ENCODE results near the gene ELK4. TPM values are rescaled to one million over a fixed set of nuclear protein-coding genes. Genes with fewer than 3 reads are reported as not detected.
A peak's percentile ranks its signal among the peaks of the same experiment; 100 is the strongest.
"Not testable (repeated sequence)": the region's sequence is repeated elsewhere in the genome, so short reads cannot be mapped to it uniquely, and the experiment has no call there.

Gene ELK4
- total RNA-seq, 4 donors from 2014 or later, result 22.4 to 29.7 (median 26.2) TPM

DNA sequence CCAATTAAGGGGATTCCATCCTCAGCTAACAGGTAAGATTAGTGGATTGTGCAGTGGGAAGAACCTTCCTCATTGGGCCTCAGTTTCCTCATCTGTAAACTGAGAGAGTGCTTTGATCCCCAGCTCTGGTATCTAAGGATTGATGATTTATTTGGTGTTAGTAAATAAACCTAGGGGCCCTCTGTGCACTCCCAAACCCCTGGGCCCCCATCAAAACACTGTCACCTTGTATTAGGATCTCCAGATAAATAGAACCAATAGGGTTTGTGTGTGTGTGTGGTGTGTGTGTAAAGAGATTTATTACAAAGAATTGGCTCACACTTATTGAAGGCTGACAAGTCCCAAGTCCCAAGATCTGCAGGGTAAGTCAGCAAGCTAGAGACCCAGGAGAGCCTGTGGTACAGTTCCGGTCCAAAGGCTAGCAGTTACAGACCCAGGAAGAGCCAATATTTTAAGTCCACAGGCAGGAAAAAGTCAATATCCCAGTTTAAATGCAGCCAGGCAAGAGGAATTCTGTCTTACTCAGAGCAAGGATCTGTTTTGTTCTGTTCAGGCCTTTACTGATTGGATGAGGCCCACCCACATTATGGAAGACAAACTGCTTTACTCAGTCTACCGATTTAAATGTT lies 11.0 kb upstream of the ELK4 start:
- no peaks in the 10 kb centered on the region for H3K4me1 ChIP-seq
- H3K36me3 ChIP-seq, result no peaks in the 10 kb centered on the region
- no peak overlapping the region for H3K4me3 ChIP-seq
- 90 to 96% methylated on average over 2 of the region's 2 CpGs for WGBS, 2 donors
- no peak for DNase-seq (ENCODE audit: low spot score in 2 of 2)
- TF ChIP-seq POLR2A (IDR thresholded peaks at IDR 0.05) (no peak), EP300 (IDR thresholded peaks at IDR 0.05) (no peak)
- TF ChIP-seq, protein P1, sequence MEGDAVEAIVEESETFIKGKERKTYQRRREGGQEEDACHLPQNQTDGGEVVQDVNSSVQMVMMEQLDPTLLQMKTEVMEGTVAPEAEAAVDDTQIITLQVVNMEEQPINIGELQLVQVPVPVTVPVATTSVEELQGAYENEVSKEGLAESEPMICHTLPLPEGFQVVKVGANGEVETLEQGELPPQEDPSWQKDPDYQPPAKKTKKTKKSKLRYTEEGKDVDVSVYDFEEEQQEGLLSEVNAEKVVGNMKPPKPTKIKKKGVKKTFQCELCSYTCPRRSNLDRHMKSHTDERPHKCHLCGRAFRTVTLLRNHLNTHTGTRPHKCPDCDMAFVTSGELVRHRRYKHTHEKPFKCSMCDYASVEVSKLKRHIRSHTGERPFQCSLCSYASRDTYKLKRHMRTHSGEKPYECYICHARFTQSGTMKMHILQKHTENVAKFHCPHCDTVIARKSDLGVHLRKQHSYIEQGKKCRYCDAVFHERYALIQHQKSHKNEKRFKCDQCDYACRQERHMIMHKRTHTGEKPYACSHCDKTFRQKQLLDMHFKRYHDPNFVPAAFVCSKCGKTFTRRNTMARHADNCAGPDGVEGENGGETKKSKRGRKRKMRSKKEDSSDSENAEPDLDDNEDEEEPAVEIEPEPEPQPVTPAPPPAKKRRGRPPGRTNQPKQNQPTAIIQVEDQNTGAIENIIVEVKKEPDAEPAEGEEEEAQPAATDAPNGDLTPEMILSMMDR (IDR thresholded peaks at IDR 0.05), result no peak
- H3K27ac ChIP-seq, result no peak overlapping the region
- H3K27me3 ChIP-seq, result no peaks in the 10 kb centered on the region
- no peaks in the 10 kb centered on the region for H3K9me3 ChIP-seq

DNA sequence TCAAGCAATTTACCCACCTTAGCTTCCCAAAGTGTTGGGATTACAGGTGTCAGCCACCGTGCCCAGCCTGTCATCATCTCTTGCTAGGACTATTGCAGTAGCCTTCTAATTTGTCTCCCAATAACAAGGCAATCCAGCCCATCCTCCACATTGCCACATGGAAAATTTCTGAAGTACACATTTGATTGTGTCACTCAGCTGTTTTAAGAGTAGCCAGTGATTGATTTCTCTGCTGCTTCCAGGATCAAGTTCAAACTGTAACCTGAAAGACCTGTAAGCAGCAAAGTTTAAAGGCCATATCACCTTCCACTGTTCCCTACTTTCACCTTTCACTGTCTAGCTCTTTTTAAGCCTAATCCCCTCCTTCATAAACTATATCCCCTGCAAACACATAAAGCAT lies 7.8 kb upstream of the ELK4 start:
- DNase-seq (ENCODE audit: low spot score in 2 of 2), result no peak
- 93 to 96% methylated on average over 1 of the region's 1 CpG for WGBS, 2 donors
- TF ChIP-seq EP300 (IDR thresholded peaks at IDR 0.05) (no peak), POLR2A (IDR thresholded peaks at IDR 0.05) (no peak)
- TF ChIP-seq, protein P1 (IDR thresholded peaks at IDR 0.05), result no peak
- no peaks in the 10 kb centered on the region for H3K9me3 ChIP-seq
- no peak overlapping the region for H3K27ac ChIP-seq
- H3K4me1 ChIP-seq, result peaks cover 0 to 14% (median 2%) of the 10 kb centered on the region in 4 donors
- no peak overlapping the region for H3K4me3 ChIP-seq
- no peaks in the 10 kb centered on the region for H3K27me3 ChIP-seq
- H3K36me3 ChIP-seq, result no peaks in the 10 kb centered on the region

DNA sequence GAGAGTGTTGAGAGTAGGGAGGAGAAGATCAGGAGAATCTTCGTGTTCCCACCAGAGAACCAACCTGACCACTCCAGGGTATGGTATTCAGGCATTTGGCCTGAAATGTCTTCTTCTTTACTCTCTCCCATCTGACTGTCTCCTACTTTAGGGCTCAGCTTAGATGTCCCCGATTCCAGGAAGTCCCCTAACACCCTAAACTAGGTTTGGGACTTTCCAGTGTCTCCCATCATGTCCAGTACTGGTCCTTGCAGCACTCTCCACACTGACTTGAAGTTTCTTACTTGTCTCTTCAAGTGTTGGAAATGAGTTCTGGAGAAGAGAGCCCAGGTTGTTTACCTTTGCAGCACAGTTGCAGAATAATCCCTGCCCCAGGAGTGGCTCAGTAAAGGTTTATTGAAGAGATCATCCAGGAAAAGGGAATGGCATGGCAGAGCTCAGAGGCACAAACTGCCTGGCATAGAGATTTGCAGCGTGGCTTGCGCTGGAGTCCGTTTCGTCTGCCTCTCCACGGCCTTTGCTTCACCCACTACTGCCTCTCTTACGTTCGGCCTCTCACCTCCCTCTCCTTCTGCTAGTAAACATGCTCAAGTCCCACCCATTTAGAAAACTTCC lies 6.2 kb upstream of the ELK4 start:
- H3K4me3 ChIP-seq, result no peak overlapping the region
- H3K9me3 ChIP-seq, result no peaks in the 10 kb centered on the region
- H3K27ac ChIP-seq, result no peak overlapping the region
- WGBS, 2 donors, result 93 to 94% methylated on average over 9 of the region's 9 CpGs
- TF ChIP-seq, protein P1 (IDR thresholded peaks at IDR 0.05), result no peak
- TF ChIP-seq EP300 (IDR thresholded peaks at IDR 0.05), result no peak
- no peak for TF ChIP-seq POLR2A (IDR thresholded peaks at IDR 0.05)
- peaks cover 0 to 20% (median 4%) of the 10 kb centered on the region in 4 donors for H3K4me1 ChIP-seq
- H3K36me3 ChIP-seq, result no peaks in the 10 kb centered on the region
- no peaks in the 10 kb centered on the region for H3K27me3 ChIP-seq
- DNase-seq (ENCODE audit: low spot score in 2 of 2), result no peak

DNA sequence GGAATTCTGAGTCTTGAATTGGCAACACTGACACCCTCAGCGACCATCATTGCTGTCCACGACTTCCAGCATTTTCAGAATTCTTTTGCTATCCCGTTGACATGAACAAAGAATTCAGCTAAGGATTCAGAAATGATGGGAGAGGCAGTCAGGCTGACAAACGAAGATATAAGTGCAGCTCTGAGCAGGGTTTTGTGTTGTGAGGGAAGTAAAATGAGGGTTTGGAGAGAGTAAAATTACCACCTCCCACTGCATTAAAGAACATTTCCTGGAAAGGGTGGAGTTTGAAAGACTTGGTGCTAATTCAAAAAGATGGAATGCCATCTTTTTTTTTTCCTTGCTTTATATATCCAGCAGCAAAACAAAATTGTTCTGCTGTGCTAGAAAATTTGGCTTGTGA lies 4.9 kb upstream of the ELK4 start:
- no peak overlapping the region for H3K4me3 ChIP-seq
- WGBS, 2 donors, result 9 to 12% methylated on average over 4 of the region's 4 CpGs
- H3K4me1 ChIP-seq, result peaks cover 0 to 27% (median 8%) of the 10 kb centered on the region in 4 donors
- H3K27ac ChIP-seq, result peak overlapping the region in 2 of 4 donors; percentile 27 to 58
- no peaks in the 10 kb centered on the region for H3K9me3 ChIP-seq
- no peaks in the 10 kb centered on the region for H3K36me3 ChIP-seq
- no peak for DNase-seq (ENCODE audit: low spot score in 2 of 2)
- no peaks in the 10 kb centered on the region for H3K27me3 ChIP-seq
- TF ChIP-seq EP300 (IDR thresholded peaks at IDR 0.05) (no peak), POLR2A (IDR thresholded peaks at IDR 0.05) (no peak)
- TF ChIP-seq, protein P1 (IDR thresholded peaks at IDR 0.05), result no peak

DNA sequence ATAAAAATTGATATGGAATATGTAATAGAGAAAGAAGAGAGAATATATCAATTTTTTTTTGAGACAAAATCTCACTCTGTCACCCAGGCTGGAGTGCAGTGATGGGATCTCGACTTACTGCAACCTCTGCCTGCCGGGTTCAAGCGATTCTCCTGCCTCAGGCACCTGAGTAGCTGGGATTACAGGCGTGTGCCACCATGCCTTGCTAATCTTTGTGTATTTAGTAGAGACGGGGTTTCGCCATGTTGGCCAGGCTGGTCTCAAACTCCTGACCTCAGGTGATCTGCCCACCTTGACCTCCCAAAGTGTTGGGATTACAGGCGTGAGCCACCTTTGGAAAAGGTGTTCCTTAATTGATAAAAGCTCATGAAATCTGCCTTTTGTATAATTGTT lies 4.3 kb upstream of the ELK4 start:
- H3K4me1 ChIP-seq, result peaks cover 0 to 27% (median 8%) of the 10 kb centered on the region in 4 donors
- DNase-seq (ENCODE audit: low spot score in 2 of 2); H3K36me3 ChIP-seq; H3K27ac ChIP-seq; H3K9me3 ChIP-seq; H3K27me3 ChIP-seq; H3K4me3 ChIP-seq: not testable (repeated sequence)
- WGBS, 2 donors, result 79 to 82% methylated on average over 7 of the region's 7 CpGs

All from tibial nerve (tissue), 4 donors.